GM19328 (cell line): ENCODE measurements around the gene NRP1.

Experiments
- ATAC-seq: cut with Tn5 transposase; IDR thresholded peaks from one replicate; pipeline ENCODE4 v1.9.1; 2021; ENCODE audit warnings: mild to moderate bottlenecking, moderate library complexity; ENCODE audit not compliant: unreplicated experiment

The NRP1 gene

GRCh38 chr10:33350041-33350440 is 15.6 kb upstream of the NRP1 start:
- ATAC-seq: no peak

- no peak for ATAC-seq
Observed at GRCh38 chr10:33349268-33349667, 14.8 kb upstream of the NRP1 start.

GRCh38 chr10:33347211-33347610 is 12.7 kb upstream of the NRP1 start:
- no peak for ATAC-seq

GRCh38 chr10:33345236-33345635 is 10.8 kb upstream of the NRP1 start:
- ATAC-seq: no peak

GRCh38 chr10:33344676-33345075 is 10.2 kb upstream of the NRP1 start:
- no peak for ATAC-seq

GRCh38 chr10:33341637-33342036 is 7.2 kb upstream of the NRP1 start:
- ATAC-seq: no peak

GRCh38 chr10:33337326-33337957 is 3.0 kb upstream of the NRP1 start:
- no peak for ATAC-seq

- no peak for ATAC-seq
Observed at GRCh38 chr10:33336582-33337325, 2.3 kb upstream of the NRP1 start.

GRCh38 chr10:33335801-33336581 is 1.5 kb upstream of the NRP1 start:
- no peak for ATAC-seq

GRCh38 chr10:33335551-33335800 is 1.0 kb upstream of the NRP1 start:
- ATAC-seq: no peak

- no peak for ATAC-seq
Observed at GRCh38 chr10:33334805-33335550, 511 bp upstream of the NRP1 start.

- no peak for ATAC-seq
Observed at GRCh38 chr10:33333260-33334101, 986 bp downstream of the NRP1 start.

GRCh38 chr10:33332183-33333065 is 2.0 kb downstream of the NRP1 start:
- no peak for ATAC-seq

- no peak for ATAC-seq
Observed at GRCh38 chr10:33331379-33331694, 3.1 kb downstream of the NRP1 start.

GRCh38 chr10:33330543-33331378 is 3.7 kb downstream of the NRP1 start:
- no peak for ATAC-seq

GRCh38 chr10:33329178-33329577 is 5.3 kb downstream of the NRP1 start:
- ATAC-seq: no peak

GRCh38 chr10:33328253-33328652 is 6.2 kb downstream of the NRP1 start:
- no peak for ATAC-seq

- no peak for ATAC-seq
Observed at GRCh38 chr10:33327751-33328150, 6.7 kb downstream of the NRP1 start.

- ATAC-seq: no peak
Observed at GRCh38 chr10:33326933-33327332, 7.5 kb downstream of the NRP1 start.
